NB4 (cell line): ENCODE measurements around the gene TRIM37.

Experiments used
- DNase-seq: peaks from one replicate; pipeline ENCODE4 v3.0.0; 2010; ENCODE audit warnings: low read depth
- H3K4me3 ChIP-seq: one replicate; pipeline ENCODE4 v1.5.1; 2011; ENCODE audit warnings: mild to moderate bottlenecking, low read depth, low read length, moderate library complexity
- MYC ChIP-seq: IDR thresholded peaks from 2 replicates; pipeline ENCODE4 v1.6.1; 2011; ENCODE audit warnings: low read depth, low read length
- POLR2A ChIP-seq: IDR thresholded peaks from 2 replicates; pipeline ENCODE4 v1.6.1; 2011; ENCODE audit warnings: mild to moderate bottlenecking; ENCODE audit not compliant: insufficient read length; ENCODE audit errors: extremely low read depth
- TF ChIP-seq, protein P1 (sequence below): IDR thresholded peaks from 2 replicates; pipeline ENCODE4 v1.6.1; 2011; ENCODE audit warnings: low read depth, low read length
- TF ChIP-seq, protein P2 (sequence below): IDR thresholded peaks from one replicate; pipeline ENCODE4 v1.5.1; 2012; ENCODE audit warnings: low read depth, low read length

TRIM37 gene

DNA sequence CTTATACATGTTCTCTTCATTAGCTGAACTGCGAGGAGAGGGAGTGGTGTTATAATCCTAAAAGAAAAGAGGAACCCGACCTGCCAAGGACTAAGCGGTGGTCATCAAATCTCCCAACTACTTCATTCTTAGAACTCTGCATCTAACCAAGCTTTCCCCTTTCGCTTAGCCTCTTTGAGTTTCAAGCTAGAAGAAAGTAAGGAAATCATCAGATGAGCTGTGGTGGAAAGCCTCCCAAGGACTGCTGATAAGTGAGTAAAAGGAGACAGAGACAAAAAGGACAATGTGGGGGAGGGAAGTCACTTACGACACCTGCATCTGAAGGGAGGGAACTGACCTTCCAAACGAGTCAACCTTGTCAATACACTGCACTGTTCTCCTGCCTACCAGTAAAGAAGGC lies 121.3 kb downstream of the TRIM37 start:
- H3K4me3 ChIP-seq = no peak overlapping the region
- TF ChIP-seq, protein P1, sequence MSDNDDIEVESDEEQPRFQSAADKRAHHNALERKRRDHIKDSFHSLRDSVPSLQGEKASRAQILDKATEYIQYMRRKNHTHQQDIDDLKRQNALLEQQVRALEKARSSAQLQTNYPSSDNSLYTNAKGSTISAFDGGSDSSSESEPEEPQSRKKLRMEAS = no peak
- TF ChIP-seq POLR2A = no peak
- TF ChIP-seq MYC = no peak
- TF ChIP-seq, protein P2, sequence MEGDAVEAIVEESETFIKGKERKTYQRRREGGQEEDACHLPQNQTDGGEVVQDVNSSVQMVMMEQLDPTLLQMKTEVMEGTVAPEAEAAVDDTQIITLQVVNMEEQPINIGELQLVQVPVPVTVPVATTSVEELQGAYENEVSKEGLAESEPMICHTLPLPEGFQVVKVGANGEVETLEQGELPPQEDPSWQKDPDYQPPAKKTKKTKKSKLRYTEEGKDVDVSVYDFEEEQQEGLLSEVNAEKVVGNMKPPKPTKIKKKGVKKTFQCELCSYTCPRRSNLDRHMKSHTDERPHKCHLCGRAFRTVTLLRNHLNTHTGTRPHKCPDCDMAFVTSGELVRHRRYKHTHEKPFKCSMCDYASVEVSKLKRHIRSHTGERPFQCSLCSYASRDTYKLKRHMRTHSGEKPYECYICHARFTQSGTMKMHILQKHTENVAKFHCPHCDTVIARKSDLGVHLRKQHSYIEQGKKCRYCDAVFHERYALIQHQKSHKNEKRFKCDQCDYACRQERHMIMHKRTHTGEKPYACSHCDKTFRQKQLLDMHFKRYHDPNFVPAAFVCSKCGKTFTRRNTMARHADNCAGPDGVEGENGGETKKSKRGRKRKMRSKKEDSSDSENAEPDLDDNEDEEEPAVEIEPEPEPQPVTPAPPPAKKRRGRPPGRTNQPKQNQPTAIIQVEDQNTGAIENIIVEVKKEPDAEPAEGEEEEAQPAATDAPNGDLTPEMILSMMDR = no peak
- peak; percentile 37 for DNase-seq

DNA sequence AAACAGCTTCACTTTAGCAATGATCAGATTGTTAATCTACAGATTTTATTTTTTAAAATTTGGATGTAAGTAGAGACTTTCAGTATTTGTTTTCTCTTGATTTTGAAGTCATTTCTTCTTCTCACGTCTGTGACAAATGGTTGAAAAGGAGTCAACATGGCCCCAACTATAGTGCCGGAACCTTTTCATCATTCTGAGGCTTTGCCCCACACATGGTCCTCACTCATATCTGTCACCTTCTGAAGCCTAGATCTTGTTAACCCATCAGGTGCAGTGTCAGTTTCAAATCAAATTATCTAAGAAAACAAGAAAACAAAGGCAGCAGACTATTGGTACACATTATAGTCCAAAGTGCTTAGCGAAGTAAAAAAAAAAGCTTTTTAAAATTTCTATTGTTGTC lies 124.1 kb downstream of the TRIM37 start:
- TF ChIP-seq, protein P2 = no peak
- no peak for TF ChIP-seq MYC
- no peak for TF ChIP-seq POLR2A
- TF ChIP-seq, protein P1 = no peak
- no peak for DNase-seq
- no peak overlapping the region for H3K4me3 ChIP-seq

DNA sequence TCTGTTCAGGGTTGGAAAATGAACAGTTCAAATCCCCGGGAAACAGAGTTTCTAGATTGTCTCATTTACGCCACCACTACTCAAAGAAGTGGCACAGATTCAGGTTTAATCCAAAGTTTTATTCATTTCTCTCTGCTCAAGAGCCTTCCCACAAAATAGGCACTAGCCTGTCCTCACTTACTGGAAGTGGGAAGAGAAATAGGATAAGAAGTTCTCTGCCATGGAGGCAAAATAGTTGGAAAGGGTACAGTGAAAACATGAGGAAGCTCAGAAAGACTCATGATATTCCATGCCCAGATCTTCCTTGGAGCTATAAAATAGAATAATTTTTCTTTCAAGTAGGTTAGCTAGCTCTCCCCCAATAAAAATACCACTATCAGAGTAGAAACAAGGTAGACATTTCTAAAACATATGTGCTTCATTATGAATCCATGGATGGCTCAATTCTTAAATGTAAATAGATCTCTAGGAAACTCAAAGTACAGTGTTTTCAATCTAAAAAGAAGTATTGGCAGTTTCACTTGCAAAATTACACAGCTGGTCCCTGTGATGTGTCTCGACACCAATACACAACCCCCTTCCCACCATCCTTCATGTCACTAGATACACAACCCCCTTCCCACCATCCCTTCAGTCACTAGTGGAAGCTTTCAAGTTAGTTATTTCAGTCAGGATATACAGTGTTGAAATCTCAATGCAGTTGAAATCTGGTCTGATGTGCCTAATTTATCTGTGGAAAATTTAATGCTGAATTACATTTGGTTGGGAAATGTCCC lies 125.8 kb downstream of the TRIM37 start:
- TF ChIP-seq POLR2A (no peak), MYC (no peak)
- TF ChIP-seq, protein P2 = no peak
- TF ChIP-seq, protein P1 = no peak
- DNase-seq = no peak
- H3K4me3 ChIP-seq = no peak overlapping the region

DNA sequence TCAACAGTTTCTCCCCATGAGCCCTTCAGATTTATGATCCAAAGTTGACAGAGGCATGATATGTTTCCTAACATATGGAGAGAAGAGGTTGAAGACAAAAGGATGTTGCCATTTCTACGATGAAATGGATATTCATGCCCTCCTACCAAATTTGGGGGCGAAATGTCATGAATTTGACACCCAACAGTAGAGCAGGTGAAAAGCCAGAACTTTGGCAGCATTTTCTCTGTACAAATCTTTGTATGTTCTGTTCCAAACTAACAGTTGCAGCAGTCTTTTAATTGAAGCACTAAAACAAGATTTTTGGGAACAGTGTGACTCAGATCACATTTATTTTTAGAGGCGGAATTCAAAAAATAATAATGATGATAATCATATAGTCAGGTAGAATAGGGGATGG lies 130.1 kb downstream of the TRIM37 start:
- no peak for DNase-seq
- H3K4me3 ChIP-seq = no peak overlapping the region
- TF ChIP-seq POLR2A (no peak), MYC (no peak)
- TF ChIP-seq, protein P2 = no peak
- TF ChIP-seq, protein P1 = no peak

DNA sequence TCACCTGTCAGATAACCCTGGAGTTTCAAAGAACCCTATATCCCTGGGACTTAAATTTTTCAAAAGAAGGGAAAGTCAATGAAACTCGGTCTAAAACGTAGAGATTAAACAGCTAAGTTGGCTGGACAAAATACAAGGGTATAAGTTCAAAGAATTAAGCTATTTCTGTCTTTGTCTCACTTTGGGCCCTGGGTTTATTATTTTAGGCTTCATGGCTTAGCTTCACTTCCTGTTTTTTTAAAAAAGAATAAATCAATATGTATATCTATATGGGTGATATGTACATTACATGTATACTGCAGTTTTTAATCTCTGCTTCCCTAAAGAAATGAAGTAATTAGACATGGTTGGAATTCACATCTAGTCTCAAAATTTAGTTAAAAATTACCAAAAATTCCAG lies 132.3 kb downstream of the TRIM37 start:
- TF ChIP-seq MYC (no peak), POLR2A (no peak)
- TF ChIP-seq, protein P1 = no peak
- TF ChIP-seq, protein P2 = no peak
- no peak overlapping the region for H3K4me3 ChIP-seq
- DNase-seq = no peak
